ENCODE data around the gene DOCK4. TPM values are rescaled to one million over a fixed set of nuclear protein-coding genes. Genes with fewer than 3 reads are reported as not detected.
A peak's percentile ranks its signal among the peaks of the same experiment; 100 is the strongest.

DOCK4 gene
- total and polyA plus RNA-seq, 10 of the 15 experiments (the other 5 are each of a cell fraction or from before 2014, with no cell fraction given), result 0.03 to 0.73 (median 0.38) TPM

DNA sequence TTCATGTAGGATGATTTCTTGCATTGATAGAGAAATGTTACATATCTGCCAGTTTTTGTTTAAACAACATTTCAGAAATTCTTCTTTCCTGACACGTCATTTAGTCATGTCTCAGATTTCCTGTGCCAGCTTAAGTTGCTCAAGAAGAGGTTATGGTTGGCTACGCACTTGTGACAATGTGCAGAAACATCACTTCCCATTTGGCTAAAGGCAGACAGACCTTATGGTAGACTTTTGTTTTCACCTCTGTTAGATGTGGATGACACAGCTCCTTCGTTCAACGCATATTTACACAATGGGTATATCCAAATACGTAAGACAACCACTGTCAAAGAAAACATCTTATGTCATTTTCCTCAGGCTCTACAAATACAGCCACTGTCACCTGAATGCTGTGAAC is 125.8 kb downstream of the DOCK4 start (continued):
- no peak for TF ChIP-seq YBX1 (IDR thresholded peaks at IDR 0.05)
- no peak for TF ChIP-seq SP1 (IDR thresholded peaks at IDR 0.05; ENCODE audit: low read depth, low read length)
- TF ChIP-seq RFX5 (IDR thresholded peaks at IDR 0.05; ENCODE audit: low read depth, low read length), result no peak
- TF ChIP-seq, protein P1, sequence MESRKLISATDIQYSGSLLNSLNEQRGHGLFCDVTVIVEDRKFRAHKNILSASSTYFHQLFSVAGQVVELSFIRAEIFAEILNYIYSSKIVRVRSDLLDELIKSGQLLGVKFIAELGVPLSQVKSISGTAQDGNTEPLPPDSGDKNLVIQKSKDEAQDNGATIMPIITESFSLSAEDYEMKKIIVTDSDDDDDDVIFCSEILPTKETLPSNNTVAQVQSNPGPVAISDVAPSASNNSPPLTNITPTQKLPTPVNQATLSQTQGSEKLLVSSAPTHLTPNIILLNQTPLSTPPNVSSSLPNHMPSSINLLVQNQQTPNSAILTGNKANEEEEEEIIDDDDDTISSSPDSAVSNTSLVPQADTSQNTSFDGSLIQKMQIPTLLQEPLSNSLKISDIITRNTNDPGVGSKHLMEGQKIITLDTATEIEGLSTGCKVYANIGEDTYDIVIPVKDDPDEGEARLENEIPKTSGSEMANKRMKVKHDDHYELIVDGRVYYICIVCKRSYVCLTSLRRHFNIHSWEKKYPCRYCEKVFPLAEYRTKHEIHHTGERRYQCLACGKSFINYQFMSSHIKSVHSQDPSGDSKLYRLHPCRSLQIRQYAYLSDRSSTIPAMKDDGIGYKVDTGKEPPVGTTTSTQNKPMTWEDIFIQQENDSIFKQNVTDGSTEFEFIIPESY (IDR thresholded peaks at IDR 0.05), result no peak
- TF ChIP-seq, protein P2, sequence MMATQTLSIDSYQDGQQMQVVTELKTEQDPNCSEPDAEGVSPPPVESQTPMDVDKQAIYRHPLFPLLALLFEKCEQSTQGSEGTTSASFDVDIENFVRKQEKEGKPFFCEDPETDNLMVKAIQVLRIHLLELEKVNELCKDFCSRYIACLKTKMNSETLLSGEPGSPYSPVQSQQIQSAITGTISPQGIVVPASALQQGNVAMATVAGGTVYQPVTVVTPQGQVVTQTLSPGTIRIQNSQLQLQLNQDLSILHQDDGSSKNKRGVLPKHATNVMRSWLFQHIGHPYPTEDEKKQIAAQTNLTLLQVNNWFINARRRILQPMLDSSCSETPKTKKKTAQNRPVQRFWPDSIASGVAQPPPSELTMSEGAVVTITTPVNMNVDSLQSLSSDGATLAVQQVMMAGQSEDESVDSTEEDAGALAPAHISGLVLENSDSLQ (IDR thresholded peaks at IDR 0.05), result peak; percentile 24; the same call in 1 of the 2 replicates
- no peak for TF ChIP-seq SREBF1 (IDR thresholded peaks at IDR 0.05; ENCODE audit: low read length)
- no peak for TF ChIP-seq NR2C2 (IDR thresholded peaks at IDR 0.05; ENCODE audit: borderline replicate concordance, control insufficient read depth, insufficient read length, low read depth)
- TF ChIP-seq CBX5 (IDR thresholded peaks at IDR 0.05; ENCODE audit: low read depth), result no peak
- TF ChIP-seq MXI1 (IDR thresholded peaks at IDR 0.05; ENCODE audit: low read depth, low read length), result no peak
- TF ChIP-seq ATF7 (IDR thresholded peaks at IDR 0.05; ENCODE audit: low read depth), result peak; percentile 55; the same call in 1 of the 2 replicates
- TF ChIP-seq TCF7 (IDR thresholded peaks at IDR 0.05; ENCODE audit: borderline replicate concordance), result no peak
- TF ChIP-seq ZNF274 (IDR thresholded peaks at IDR 0.05; ENCODE audit: insufficient read depth, insufficient read length), result no peak
- no peak for TF ChIP-seq POLR2AphosphoS5 (IDR thresholded peaks at IDR 0.05; ENCODE audit: low read length)
- no peak for TF ChIP-seq DPF2 (IDR thresholded peaks at IDR 0.05)
- TF ChIP-seq IRF4 (IDR thresholded peaks at IDR 0.05; ENCODE audit: low read depth, low read length), result no peak
- peak; percentile 85; the same call in 1 of the 2 replicates for TF ChIP-seq PAX5 (IDR thresholded peaks at IDR 0.05; ENCODE audit: borderline replicate concordance, low read depth, low read length)
- TF ChIP-seq TBL1XR1 (IDR thresholded peaks at IDR 0.05; ENCODE audit: low read depth, low read length), result no peak
- TF ChIP-seq ZBED1 (IDR thresholded peaks at IDR 0.05; ENCODE audit: borderline replicate concordance), result no peak
- TF ChIP-seq, protein P3, sequence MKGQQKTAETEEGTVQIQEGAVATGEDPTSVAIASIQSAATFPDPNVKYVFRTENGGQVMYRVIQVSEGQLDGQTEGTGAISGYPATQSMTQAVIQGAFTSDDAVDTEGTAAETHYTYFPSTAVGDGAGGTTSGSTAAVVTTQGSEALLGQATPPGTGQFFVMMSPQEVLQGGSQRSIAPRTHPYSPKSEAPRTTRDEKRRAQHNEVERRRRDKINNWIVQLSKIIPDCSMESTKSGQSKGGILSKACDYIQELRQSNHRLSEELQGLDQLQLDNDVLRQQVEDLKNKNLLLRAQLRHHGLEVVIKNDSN (IDR thresholded peaks at IDR 0.05; ENCODE audit: borderline replicate concordance, extremely low read length, insufficient read depth, low read depth, low read length), result no peak
- TF ChIP-seq NR2F1 (conservative IDR thresholded peaks at IDR 0.05), result no peak
- no peak for TF ChIP-seq TAF1 (IDR thresholded peaks at IDR 0.05; ENCODE audit: borderline replicate concordance, low read depth, low read length)
- no peak for TF ChIP-seq HDAC6 (IDR thresholded peaks at IDR 0.05; ENCODE audit: unreplicated experiment)
- TF ChIP-seq, protein P4, sequence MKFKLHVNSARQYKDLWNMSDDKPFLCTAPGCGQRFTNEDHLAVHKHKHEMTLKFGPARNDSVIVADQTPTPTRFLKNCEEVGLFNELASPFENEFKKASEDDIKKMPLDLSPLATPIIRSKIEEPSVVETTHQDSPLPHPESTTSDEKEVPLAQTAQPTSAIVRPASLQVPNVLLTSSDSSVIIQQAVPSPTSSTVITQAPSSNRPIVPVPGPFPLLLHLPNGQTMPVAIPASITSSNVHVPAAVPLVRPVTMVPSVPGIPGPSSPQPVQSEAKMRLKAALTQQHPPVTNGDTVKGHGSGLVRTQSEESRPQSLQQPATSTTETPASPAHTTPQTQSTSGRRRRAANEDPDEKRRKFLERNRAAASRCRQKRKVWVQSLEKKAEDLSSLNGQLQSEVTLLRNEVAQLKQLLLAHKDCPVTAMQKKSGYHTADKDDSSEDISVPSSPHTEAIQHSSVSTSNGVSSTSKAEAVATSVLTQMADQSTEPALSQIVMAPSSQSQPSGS (IDR thresholded peaks at IDR 0.05; ENCODE audit: low read length), result peak; percentile 47; the same call in 1 of the 2 replicates
- TF ChIP-seq, protein P5, sequence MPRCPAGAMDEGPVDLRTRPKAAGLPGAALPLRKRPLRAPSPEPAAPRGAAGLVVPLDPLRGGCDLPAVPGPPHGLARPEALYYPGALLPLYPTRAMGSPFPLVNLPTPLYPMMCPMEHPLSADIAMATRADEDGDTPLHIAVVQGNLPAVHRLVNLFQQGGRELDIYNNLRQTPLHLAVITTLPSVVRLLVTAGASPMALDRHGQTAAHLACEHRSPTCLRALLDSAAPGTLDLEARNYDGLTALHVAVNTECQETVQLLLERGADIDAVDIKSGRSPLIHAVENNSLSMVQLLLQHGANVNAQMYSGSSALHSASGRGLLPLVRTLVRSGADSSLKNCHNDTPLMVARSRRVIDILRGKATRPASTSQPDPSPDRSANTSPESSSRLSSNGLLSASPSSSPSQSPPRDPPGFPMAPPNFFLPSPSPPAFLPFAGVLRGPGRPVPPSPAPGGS (IDR thresholded peaks at IDR 0.05; ENCODE audit: borderline replicate concordance, insufficient read depth, low read depth, low read length, poor library complexity, severe bottlenecking), result no peak
- peak; percentile 19; the same call in 1 of the 3 replicates for TF ChIP-seq POU2F2 (IDR thresholded peaks at IDR 0.05; ENCODE audit: borderline replicate concordance, low read depth, low read length)
- 0 out of 2 replicates have a peak, but pooled peaks have one; percentile 31 for TF ChIP-seq FOXM1 (IDR thresholded peaks at IDR 0.05; ENCODE audit: low read depth, low read length)
- peak; percentile 64; the same call in 1 of the 2 replicates for TF ChIP-seq SPI1 (IDR thresholded peaks at IDR 0.05; ENCODE audit: borderline replicate concordance, insufficient read depth, low read depth, low read length)
- TF ChIP-seq CREB1 (IDR thresholded peaks at IDR 0.05; ENCODE audit: low read depth), result peak; percentile 85
